Neuron (in vitro differentiated cells): ENCODE results near the gene CLIC3.

Source experiments
- H2AFZ ChIP-seq: one replicate; pipeline ENCODE4 v1.6.1; 2013; ENCODE audit warnings: low read depth, mild to moderate bottlenecking, inconsistent platforms, low read length, moderate library complexity
- H3K27me3 ChIP-seq: one replicate; pipeline ENCODE4 v1.6.1; 2013; ENCODE audit warnings: low read length; ENCODE audit not compliant: insufficient read depth
- H3K36me3 ChIP-seq: one replicate; pipeline ENCODE4 v1.6.1; 2013; ENCODE audit warnings: low read length; ENCODE audit not compliant: insufficient read depth
- H3K4me1 ChIP-seq: one replicate; pipeline ENCODE4 v1.6.1; 2013; ENCODE audit warnings: low read length; ENCODE audit not compliant: insufficient read depth
- H3K4me3 ChIP-seq: 2 replicates; pipeline ENCODE4 v1.5.1; 2013; ENCODE audit warnings: mild to moderate bottlenecking, low read length, moderate library complexity
- H3K9me3 ChIP-seq: one replicate; pipeline ENCODE4 v1.6.1; 2013; ENCODE audit warnings: low read length

The CLIC3 gene

DNA sequence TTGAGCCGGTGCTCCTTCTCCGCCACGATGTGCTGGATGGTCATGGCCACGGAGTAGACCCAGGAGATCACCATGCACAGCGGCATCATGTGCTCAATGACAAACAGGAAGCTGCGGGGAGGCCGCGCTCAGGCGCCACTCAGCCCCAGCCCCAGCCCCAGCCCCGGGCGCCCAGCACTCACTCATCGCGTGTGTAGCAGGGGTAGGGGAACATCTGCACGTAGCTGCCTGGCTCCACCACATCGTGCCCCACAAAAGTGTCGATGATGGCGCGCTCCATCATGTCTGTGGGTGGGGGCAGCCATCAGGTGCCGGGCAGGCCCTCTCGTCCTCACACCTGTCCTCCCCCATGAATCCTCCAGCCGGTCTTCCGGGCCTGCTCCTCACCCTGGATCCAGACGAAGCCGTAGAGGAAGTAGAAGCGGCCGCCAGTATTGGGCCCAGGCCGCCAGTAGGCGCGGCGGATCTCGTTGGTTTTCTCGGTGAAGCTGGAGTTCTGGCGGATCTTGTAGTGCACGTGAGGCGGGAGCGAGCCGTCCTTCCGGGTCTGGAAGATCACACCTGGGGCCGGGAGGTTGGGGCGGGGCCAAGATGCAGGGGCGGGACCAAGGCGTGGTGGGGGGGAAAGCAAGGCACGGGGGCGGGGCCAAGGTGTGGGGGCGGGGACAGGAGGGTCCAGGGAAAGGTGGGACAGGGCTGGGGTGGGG lies 21.6 kb upstream of the CLIC3 start:
- peaks cover 2% of the 10 kb centered on the region for H3K9me3 ChIP-seq
- peaks cover 32% of the 10 kb centered on the region for H3K36me3 ChIP-seq

DNA sequence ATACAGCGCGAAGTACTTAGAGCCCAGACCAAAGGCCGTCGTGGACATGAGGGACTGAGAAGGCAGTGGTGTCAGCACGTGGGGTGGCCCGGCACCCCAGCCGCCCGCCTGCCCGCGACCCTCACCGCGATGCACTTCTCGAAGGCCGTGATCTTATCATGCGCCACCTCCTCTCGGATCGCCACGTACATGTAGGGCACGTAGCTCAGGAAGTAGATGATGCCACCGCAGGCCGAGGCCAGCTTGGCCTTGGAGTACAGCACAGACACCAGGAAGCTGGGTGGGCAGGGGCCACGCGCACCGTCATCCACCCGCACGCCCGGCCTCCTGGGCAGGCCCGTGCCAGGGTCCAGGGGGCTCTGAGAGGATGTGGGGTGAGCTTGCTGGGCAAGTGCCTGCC lies 20.7 kb upstream of the CLIC3 start:
- no peak overlapping the region for H3K4me3 ChIP-seq

More for the DNA sequence above, 21.6 kb upstream of the CLIC3 start:
- Histone ChIP-seq H3K27me3 (no peaks in the 10 kb centered on the region), H3K4me1 (no peaks in the 10 kb centered on the region), H2AFZ (no peak overlapping the region), H3K4me3 (no peak overlapping the region)

DNA sequence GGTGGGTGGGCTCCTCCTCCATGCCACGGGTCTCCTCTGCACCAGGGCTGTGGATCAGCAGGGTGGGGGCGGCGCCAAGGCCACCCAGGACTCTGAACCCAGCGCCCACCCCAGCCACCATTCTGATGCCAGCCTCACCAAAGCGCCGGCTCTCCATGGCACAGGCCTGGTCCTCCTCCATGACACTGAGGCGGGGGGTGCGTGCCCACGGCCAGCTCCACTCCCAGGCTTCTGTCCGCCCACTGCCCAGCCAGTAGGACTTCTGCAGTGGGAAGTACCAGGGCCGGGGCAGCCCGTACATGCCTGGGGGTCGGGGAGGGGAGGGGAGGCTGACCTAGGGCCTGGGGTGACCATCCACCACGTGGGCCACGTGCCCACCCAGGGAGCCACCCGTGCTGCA lies 20.1 kb upstream of the CLIC3 start:
- H3K4me1 ChIP-seq, result no peaks in the 10 kb centered on the region
- H2AFZ ChIP-seq, result no peak overlapping the region
- no peak overlapping the region for H3K4me3 ChIP-seq
- peaks cover 42% of the 10 kb centered on the region for H3K36me3 ChIP-seq
- peaks cover 2% of the 10 kb centered on the region for H3K9me3 ChIP-seq
- no peaks in the 10 kb centered on the region for H3K27me3 ChIP-seq

More for the DNA sequence above, 20.7 kb upstream of the CLIC3 start:
- Histone ChIP-seq H3K4me1 (no peaks in the 10 kb centered on the region), H3K9me3 (peaks cover 2% of the 10 kb centered on the region), H3K27me3 (no peaks in the 10 kb centered on the region), H2AFZ (no peak overlapping the region), H3K36me3 (peaks cover 38% of the 10 kb centered on the region)

DNA sequence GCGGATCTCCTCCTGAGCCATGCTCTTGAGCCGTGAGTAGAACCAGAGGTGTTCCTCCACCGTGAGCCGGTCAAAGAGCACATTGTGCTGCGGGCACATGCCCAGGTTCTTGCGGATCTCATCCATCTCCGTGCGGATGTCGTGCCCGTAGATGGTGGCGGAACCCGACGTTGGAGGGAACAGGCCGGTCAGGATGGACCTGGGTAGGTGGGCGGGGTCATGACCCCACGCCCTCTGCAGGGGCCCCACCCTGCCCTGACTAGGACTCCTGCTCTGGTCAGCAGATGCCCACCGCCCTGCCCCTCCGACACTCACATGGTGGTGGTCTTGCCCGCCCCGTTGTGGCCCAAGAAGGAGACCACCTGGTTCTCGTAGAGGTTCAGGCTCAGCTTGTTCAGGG lies 19.6 kb upstream of the CLIC3 start:
- no peaks in the 10 kb centered on the region for H3K27me3 ChIP-seq

DNA sequence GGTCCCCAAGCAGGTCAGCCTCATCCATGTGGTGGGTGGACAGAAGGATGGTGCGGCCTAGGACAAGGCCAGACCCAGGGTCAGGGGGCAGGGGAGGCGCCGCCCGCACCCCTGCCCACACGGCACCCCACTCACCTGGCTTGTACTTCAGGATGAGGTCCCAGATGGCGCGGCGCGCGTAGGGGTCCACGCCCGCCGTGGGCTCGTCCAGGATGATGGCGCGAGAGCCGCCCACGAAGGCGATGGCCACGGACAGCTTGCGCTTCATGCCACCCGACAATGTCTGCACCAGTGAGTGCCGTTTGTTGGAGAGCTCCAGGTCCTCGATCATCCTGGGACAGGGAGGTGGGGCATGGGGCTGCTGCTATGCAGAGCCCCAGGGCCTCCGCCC lies 19.2 kb upstream of the CLIC3 start:
- no peak overlapping the region for H2AFZ ChIP-seq
- peaks cover 2% of the 10 kb centered on the region for H3K9me3 ChIP-seq
- no peak overlapping the region for H3K4me3 ChIP-seq
- H3K36me3 ChIP-seq, result peaks cover 42% of the 10 kb centered on the region
- H3K4me1 ChIP-seq, result no peaks in the 10 kb centered on the region
- H3K27me3 ChIP-seq, result no peaks in the 10 kb centered on the region

More for the DNA sequence above, 19.6 kb upstream of the CLIC3 start:
- no peak overlapping the region for H3K4me3 ChIP-seq
- peaks cover 2% of the 10 kb centered on the region for H3K9me3 ChIP-seq
- H3K4me1 ChIP-seq, result no peaks in the 10 kb centered on the region
- H2AFZ ChIP-seq, result no peak overlapping the region
- peaks cover 42% of the 10 kb centered on the region for H3K36me3 ChIP-seq

DNA sequence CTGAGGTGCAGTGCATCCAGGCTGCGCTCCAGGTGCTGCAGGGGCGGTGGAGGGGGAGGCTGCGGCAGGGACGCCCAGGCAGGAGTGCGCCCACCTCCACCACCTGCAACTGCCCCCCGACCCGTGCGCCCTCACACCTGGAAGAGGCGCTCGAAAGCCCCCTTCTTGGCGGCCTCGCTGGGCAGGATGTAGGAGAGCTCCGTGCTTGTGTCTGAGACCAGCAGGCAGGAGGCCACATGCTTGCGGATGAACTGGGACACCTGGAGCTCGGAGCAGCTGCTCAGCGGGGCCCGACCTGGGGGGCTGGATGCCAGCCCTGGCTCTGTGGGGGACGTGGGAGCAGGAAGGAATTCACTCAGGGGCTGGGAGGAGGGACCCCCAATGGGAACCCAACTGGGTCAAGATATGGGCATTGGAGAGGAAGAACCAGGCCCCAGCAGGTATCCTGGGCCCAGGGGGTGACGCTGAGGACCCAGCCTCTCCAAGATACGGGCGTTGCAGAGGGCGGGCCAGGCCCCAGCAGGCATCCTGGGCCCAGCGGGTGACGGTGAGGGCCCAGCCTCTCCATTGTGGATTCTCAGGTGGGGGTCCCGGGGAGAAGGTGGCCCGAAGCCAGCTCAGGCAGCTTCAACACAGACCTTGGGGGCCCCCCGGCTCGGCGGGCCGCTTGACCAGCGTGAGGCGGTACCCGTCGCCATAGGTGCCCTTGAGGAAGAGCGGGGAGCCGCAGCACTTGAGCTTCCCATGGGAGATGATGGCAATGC lies 18.6 kb upstream of the CLIC3 start:
- Histone ChIP-seq H3K4me3 (no peak overlapping the region), H3K36me3 (peaks cover 42% of the 10 kb centered on the region), H3K9me3 (peaks cover 2% of the 10 kb centered on the region), H3K4me1 (no peaks in the 10 kb centered on the region), H2AFZ (no peak overlapping the region), H3K27me3 (no peaks in the 10 kb centered on the region)

DNA sequence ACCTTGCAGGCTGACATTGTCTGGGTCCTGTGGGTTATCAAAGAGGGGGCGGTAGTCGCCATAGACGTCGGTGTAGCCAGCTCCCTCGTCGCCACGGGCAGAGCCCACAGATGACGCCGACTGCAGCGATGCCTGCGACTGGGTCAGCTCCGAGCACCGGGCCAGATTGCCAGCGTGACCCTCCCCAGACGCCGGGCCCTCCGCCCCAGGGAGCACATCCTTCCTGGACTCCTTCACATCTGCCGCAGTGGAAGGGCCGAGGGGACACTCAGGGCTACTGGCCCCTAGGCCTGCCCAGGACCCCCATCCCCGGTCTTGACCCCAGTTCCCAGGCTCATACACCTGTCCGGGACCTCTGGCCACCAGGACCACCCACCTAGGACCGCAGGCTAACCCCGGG lies 17.8 kb upstream of the CLIC3 start:
- H3K4me3 ChIP-seq, result no peak overlapping the region
- no peaks in the 10 kb centered on the region for H3K4me1 ChIP-seq
- peaks cover 2% of the 10 kb centered on the region for H3K9me3 ChIP-seq
- H2AFZ ChIP-seq, result no peak overlapping the region
- H3K36me3 ChIP-seq, result peaks cover 44% of the 10 kb centered on the region
- no peaks in the 10 kb centered on the region for H3K27me3 ChIP-seq

DNA sequence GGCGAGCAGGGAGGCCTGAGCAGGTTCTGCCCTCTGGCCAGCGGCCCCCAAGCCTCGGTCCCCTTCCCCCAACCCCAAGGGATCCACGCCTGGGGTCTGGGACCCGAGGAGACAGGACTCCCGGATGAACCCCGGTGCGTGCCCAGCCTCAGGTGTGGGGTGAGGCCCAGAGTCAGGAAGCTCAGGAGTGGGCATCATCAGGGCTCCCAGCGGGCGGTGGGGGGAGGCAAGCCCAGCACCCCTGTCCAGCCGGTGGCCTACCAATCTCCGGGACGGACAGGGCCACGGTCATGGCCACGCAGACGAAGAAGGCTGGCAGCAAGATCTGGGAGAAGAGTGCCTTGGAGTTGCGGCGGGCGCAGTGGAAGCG lies 17.2 kb upstream of the CLIC3 start:
- H2AFZ ChIP-seq, result no peak overlapping the region

DNA sequence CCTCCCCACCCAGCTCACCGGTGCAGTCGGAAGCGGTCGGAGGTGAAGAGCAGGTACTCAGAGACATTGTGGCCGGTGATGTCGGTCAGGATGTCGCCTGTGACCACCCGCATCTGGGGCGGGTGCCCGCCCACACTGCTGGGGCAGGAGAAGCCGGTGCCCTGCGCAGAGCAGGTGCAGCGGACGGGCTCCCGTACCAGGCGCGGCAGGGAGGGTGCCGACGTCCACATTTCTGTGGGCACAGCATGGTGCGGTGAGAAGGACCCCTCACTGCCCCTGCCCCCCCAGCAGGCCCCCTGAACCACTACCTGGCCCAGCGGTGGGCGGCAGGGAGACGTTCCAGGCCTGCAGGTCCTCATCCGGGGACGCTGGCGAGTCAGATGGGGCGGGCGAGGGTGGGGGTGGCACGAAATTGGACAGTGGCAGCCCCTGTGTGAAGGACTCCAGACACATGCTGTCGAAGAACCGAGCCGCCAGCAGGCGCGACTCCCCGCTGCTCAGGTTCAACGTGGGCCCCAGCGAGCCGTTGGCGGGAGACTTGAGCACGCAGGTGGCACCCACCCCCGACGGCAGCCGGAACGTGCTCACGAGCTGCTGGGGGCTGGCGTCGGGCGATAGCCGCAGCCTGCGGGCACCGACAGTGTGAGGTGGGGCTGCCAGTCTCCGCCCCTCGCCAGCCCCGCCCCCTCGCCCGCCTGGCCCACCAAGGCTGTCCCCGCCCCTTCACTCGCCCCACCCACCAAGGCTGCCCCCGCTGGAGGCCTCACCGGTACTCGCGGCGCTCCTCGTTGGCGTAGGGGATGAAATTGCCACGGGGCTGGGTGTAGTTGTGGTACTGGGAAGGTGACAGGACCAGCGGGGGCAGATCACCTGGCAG lies 16.6 kb upstream of the CLIC3 start:
- Histone ChIP-seq H2AFZ (no peak overlapping the region), H3K27me3 (no peaks in the 10 kb centered on the region), H3K4me1 (no peaks in the 10 kb centered on the region), H3K36me3 (peaks cover 44% of the 10 kb centered on the region), H3K9me3 (peaks cover 2% of the 10 kb centered on the region), H3K4me3 (no peak overlapping the region)

More for the DNA sequence above, 17.2 kb upstream of the CLIC3 start:
- Histone ChIP-seq H3K9me3 (peaks cover 2% of the 10 kb centered on the region), H3K36me3 (peaks cover 44% of the 10 kb centered on the region), H3K27me3 (no peaks in the 10 kb centered on the region), H3K4me1 (no peaks in the 10 kb centered on the region), H3K4me3 (no peak overlapping the region)

DNA sequence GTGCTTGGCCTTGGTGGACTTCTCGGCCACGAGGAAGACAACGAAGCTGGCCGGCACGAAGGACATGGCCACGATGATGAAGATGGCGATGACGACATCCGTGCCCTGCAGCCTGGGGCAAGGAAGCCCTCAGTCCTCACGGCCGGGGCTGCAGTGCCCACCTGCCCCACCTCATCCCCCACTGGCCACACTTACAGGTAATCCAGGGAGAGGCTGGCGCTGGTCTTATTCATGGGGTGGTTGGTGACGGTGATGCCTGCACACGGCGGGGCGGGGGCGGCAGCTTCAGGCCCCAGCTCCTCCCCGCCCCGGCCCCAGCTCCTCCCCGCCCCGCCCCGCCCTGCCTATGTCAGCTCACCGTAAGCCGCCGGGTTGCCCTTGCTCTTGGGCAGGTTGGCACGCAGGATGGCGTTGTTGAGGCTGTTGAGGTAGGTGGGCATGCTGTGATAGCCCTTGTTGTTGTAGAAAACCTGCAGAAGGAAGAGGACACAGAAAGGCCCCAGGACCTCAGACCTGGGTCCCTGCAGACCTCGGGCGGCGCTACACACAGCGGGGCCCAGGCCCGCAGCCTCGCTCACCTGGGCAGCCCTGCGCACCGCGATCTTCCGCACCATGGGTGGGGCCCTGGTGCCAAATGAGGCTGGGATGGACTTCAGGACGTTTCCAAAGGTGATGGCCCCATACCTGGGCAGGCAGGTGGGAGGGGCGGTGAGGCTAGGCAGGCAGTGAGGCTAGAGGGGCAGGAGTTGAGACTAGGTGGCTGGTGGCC lies 15.7 kb upstream of the CLIC3 start:
- Histone ChIP-seq H3K27me3 (no peaks in the 10 kb centered on the region), H3K4me1 (no peaks in the 10 kb centered on the region), H3K4me3 (no peak overlapping the region), H3K9me3 (no peaks in the 10 kb centered on the region), H3K36me3 (peaks cover 44% of the 10 kb centered on the region), H2AFZ (no peak overlapping the region)

DNA sequence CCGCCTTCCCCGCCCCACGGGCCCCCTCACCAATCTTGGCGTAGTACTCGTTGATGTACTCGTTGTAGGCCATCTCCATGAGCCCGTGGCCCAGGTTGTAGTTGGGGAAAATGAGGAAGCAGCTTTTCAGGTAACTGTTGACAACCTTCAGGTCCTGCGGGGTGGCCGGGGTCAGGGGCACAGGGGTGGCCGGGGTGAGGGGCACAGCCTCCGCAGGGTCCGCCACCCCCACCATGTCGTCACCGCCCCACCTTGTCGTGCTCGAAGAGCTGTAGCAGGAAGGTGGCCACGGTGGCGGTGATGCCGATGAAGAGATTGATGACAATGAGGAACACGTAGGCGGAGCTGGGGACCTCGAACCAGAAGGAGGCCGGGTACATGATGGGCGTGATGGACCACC lies 14.8 kb upstream of the CLIC3 start:
- H3K36me3 ChIP-seq, result peaks cover 37% of the 10 kb centered on the region
- H2AFZ ChIP-seq, result no peak overlapping the region
- no peak overlapping the region for H3K4me3 ChIP-seq
- H3K9me3 ChIP-seq, result no peaks in the 10 kb centered on the region
- no peaks in the 10 kb centered on the region for H3K27me3 ChIP-seq
- H3K4me1 ChIP-seq, result no peaks in the 10 kb centered on the region

DNA sequence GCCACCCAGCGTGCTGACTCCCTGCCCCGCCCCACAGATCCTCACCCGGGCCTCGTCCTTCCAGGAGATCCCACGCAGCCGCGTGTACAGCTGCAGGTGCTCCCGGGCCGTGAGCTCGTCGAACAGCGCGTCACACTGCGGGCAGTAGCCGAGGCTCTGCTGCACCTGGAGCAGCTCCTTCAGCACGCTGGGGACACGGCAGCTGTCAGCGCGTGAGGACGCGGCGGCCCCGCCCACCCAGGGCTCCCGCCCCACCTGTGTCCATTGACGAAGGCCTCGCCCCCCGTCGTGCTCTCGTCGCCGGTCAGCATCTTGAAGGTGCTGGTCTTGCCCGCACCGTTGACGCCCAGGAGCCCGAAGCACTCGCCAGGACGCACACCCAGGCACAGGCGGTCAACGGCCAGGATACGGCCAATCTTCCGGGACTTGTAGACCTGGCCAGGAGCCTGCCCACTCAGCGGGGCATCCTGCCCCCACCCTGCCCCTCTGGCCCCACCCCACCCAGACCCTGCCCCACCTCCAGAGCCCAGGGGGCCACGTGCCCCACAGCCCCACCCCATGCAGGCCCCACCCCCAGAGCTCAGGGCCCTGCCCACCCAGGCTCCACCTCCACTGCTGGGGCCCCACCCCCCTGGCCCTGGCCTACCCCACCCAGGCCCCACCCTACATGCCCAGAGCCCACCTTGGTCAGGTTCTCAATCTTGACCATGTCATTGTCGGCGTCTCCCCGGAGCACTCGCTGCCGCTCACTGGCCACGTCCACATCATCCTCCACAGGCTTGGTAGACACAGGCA lies 13.8 kb upstream of the CLIC3 start:
- no peak overlapping the region for H2AFZ ChIP-seq
- peaks cover 29% of the 10 kb centered on the region for H3K36me3 ChIP-seq
- no peaks in the 10 kb centered on the region for H3K4me1 ChIP-seq
- no peaks in the 10 kb centered on the region for H3K27me3 ChIP-seq
- H3K9me3 ChIP-seq, result no peaks in the 10 kb centered on the region
- no peak overlapping the region for H3K4me3 ChIP-seq
